HepG2 (cell line): ENCODE results near the gene ZNF324B. TPM values are rescaled to one million over a fixed set of nuclear protein-coding genes. Genes with fewer than 3 reads are reported as not detected.

Experiments
- ATF7-NPFF ChIP-seq: sonication (generic); formaldehyde crosslinking; IDR thresholded peaks from 2 replicates; pipeline ENCODE4 v1.8.1; 2023; ENCODE audit warnings: mild to moderate bottlenecking, low read depth, missing genetic modification reagents, moderate library complexity
- CHCHD3 ChIP-seq: sonication (generic); formaldehyde crosslinking; IDR thresholded peaks from 2 replicates; pipeline ENCODE4 v1.8.0; 2022; ENCODE audit warnings: mild to moderate bottlenecking, missing genetic modification reagents, moderate library complexity
- GATAD2A ChIP-seq: IDR thresholded peaks from 2 replicates; pipeline ENCODE4 v1.6.1; 2016
- GPBP1L1 ChIP-seq: sonication (generic); formaldehyde crosslinking; IDR thresholded peaks from 2 replicates; pipeline ENCODE4 v1.5.0; 2020; ENCODE audit warnings: mild to moderate bottlenecking, missing genetic modification reagents
- GZF1 ChIP-seq: sonication (generic); formaldehyde crosslinking; IDR thresholded peaks from 2 replicates; pipeline ENCODE4 v1.5.1; 2020; ENCODE audit warnings: mild to moderate bottlenecking, missing genetic modification reagents
- HNF4G ChIP-seq, 2 experiments: sonication (generic) in 1 of 2; formaldehyde crosslinking in 1 of 2; IDR thresholded peaks; 2 replicates each; pipeline versions ENCODE4 v1.4.0 to v1.6.1; 2011 to 2020; ENCODE audit warnings: borderline replicate concordance in 2 of 2, low read depth in 2 of 2, mild to moderate bottlenecking in 2 of 2, low read length in 1 of 2, missing genetic modification reagents in 1 of 2, moderate library complexity in 1 of 2
- MTA3 ChIP-seq: sonication (generic); formaldehyde crosslinking; IDR thresholded peaks from 2 replicates; pipeline ENCODE4 v1.4.0; 2020; ENCODE audit warnings: missing genetic modification reagents
- MZF1 ChIP-seq: sonication (generic); formaldehyde crosslinking; IDR thresholded peaks from 2 replicates; pipeline ENCODE4 v1.8.1; 2023; ENCODE audit warnings: mild to moderate bottlenecking, missing genetic modification reagents, borderline replicate concordance
- NR2F6 ChIP-seq, 2 experiments: IDR thresholded peaks; 2 replicates each; pipeline ENCODE4 v1.6.1; 2016; ENCODE audit warnings: antibody characterized with exemption in 1 of 2, mild to moderate bottlenecking in 1 of 2
- RBFOX2 ChIP-seq: fragments of 200-400 bp; formaldehyde crosslinking; IDR thresholded peaks from 2 replicates; pipeline ENCODE4 v1.6.1; 2017; ENCODE audit warnings: low read depth, mild to moderate bottlenecking, low read length
- REL ChIP-seq: sonication (generic); formaldehyde crosslinking; conservative IDR thresholded peaks from 2 replicates; pipeline ENCODE4 v1.8.0; 2022; ENCODE audit warnings: mild to moderate bottlenecking, missing genetic modification reagents, moderate library complexity
- TBP ChIP-seq: sonication (generic); formaldehyde crosslinking; IDR thresholded peaks from 2 replicates; pipeline ENCODE4 v1.5.0; 2020; ENCODE audit warnings: missing genetic modification reagents
- TFE3 ChIP-seq: IDR thresholded peaks from 2 replicates; pipeline ENCODE4 v1.6.1; 2016
- polyA plus RNA-seq, 8 experiments: library from polyadenylated mRNA; depleted of rRNA in 3 of 8; stranded (reverse) in 7 of 8; unstranded in 1 of 8; fragments of >200 nt; fragmentation: Illumina TruSeq in 4 of 8; extraction: Trizol in 4 of 8; gene quantifications; 2 replicates each; pipeline versions ENCODE4 v1.2.1 to v1.2.3, GENCODE V29; 2011 to 2016; ENCODE audit warnings: low read depth in 4 of 8, missing spikeins in 1 of 8, mixed read lengths in 1 of 8; ENCODE audit not compliant: insufficient read depth in 1 of 8
- total RNA-seq, 5 experiments: library from RNA; depleted of rRNA; stranded (reverse); fragments of >200 nt; fragmentation: Illumina TruSeq; extraction: Trizol; gene quantifications; 2 replicates each; pipeline ENCODE4 v1.2.3, GENCODE V29; 2016; ENCODE audit warnings: low read depth in 1 of 5
- TF ChIP-seq, protein P1 (sequence below): sonication (generic); formaldehyde crosslinking; IDR thresholded peaks from 2 replicates; pipeline ENCODE4 v1.5.0; 2020; ENCODE audit warnings: mild to moderate bottlenecking, missing genetic modification reagents
- TF ChIP-seq, protein P2 (sequence below): sonication (generic); formaldehyde crosslinking; IDR thresholded peaks from 2 replicates; pipeline ENCODE4 v1.8.0; 2022; ENCODE audit warnings: mild to moderate bottlenecking, missing genetic modification reagents; ENCODE audit not compliant: insufficient replicate concordance
- TF ChIP-seq, protein P3 (sequence below): sonication (generic); formaldehyde crosslinking; IDR thresholded peaks from 2 replicates; pipeline ENCODE4 v1.5.1; 2020; ENCODE audit warnings: mild to moderate bottlenecking, missing genetic modification reagents, borderline replicate concordance
- TF ChIP-seq, protein P4 (sequence below): sonication (generic); formaldehyde crosslinking; conservative IDR thresholded peaks from 2 replicates; pipeline ENCODE4 v1.4.0; 2020; ENCODE audit warnings: missing genetic modification reagents

The ZNF324B gene
- total and polyA plus RNA-seq, 2 of the 13 experiments (the other 11 are each of a cell fraction or from before 2014, with no cell fraction given): 0.53 to 3.0 TPM

DNA sequence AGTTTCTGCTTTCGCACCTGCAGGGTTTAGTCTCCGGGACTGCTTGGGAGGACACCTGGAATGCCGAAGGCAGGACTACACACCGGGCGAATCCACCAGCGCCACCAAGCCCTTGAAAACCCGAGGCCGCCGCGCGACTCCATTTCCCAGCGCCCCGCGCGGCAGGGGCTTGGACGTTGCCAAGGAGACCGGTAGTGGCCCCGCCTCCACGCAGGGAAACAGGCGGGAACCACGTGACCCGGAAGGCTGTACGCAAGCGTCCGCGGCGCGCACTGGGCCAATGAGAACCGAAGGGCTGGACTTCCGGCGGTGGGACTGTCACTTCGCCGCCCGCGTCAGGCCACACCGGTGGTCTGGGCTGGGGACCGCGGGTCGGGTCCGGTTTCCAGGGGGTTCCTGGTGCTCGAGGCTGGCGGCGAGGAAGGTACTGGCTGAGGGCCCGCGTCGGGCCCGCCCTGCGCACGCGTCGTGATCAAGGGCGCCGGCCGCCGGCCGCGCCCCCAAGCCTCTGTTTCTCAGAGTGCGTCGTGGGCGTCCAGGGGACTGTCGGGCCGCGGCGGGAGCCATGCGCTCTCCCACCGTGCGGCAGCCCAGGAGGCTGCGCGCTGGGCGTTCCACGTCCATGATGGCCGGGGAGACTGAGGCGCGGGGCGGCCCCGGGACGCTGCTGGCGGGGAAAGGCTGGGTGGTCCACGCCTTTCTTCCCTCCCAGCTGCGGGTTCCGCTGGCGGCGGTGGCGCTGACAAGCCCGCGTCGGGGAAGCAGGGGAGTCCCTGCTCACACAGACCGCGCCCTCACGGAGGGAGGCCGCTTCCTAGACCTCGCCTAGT lies 15.6 kb downstream of the ZNF324B start, which contains the start of gene ZNF324 (continued):
- TF ChIP-seq RBFOX2: peak; percentile 79
- no peak; the same call in 1 of the 2 replicates for TF ChIP-seq ATF7-NPFF (CRISPR knock-in tag)
- TF ChIP-seq, protein P1, sequence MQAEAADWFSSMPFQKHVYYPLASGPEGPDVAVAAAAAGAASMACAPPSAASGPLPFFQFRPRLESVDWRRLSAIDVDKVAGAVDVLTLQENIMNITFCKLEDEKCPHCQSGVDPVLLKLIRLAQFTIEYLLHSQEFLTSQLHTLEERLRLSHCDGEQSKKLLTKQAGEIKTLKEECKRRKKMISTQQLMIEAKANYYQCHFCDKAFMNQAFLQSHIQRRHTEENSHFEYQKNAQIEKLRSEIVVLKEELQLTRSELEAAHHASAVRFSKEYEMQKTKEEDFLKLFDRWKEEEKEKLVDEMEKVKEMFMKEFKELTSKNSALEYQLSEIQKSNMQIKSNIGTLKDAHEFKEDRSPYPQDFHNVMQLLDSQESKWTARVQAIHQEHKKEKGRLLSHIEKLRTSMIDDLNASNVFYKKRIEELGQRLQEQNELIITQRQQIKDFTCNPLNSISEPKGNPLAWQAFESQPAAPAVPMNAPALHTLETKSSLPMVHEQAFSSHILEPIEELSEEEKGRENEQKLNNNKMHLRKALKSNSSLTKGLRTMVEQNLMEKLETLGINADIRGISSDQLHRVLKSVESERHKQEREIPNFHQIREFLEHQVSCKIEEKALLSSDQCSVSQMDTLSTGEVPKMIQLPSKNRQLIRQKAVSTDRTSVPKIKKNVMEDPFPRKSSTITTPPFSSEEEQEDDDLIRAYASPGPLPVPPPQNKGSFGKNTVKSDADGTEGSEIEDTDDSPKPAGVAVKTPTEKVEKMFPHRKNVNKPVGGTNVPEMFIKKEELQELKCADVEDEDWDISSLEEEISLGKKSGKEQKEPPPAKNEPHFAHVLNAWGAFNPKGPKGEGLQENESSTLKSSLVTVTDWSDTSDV (CRISPR knock-in tag): no peak
- no peak for TF ChIP-seq REL
- no peak for TF ChIP-seq GPBP1L1 (CRISPR knock-in tag)
- TF ChIP-seq, protein P2, sequence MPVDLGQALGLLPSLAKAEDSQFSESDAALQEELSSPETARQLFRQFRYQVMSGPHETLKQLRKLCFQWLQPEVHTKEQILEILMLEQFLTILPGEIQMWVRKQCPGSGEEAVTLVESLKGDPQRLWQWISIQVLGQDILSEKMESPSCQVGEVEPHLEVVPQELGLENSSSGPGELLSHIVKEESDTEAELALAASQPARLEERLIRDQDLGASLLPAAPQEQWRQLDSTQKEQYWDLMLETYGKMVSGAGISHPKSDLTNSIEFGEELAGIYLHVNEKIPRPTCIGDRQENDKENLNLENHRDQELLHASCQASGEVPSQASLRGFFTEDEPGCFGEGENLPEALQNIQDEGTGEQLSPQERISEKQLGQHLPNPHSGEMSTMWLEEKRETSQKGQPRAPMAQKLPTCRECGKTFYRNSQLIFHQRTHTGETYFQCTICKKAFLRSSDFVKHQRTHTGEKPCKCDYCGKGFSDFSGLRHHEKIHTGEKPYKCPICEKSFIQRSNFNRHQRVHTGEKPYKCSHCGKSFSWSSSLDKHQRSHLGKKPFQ (CRISPR knock-in tag): no peak
- no peak for TF ChIP-seq MZF1 (CRISPR knock-in tag)
- TF ChIP-seq NR2F6 (IDR thresholded peaks at IDR 0.05): no peak
- no peak; the same call in 1 of the 2 replicates for TF ChIP-seq NR2F6 (CRISPR knock-in tag; IDR thresholded peaks at IDR 0.05)
- TF ChIP-seq TBP (CRISPR knock-in tag): no peak
- no peak for TF ChIP-seq HNF4G (IDR thresholded peaks at IDR 0.05; ENCODE audit: borderline replicate concordance, low read depth, low read length)
- no peak for TF ChIP-seq HNF4G (CRISPR knock-in tag; IDR thresholded peaks at IDR 0.05; ENCODE audit: borderline replicate concordance, low read depth)
- TF ChIP-seq MTA3 (CRISPR knock-in tag): no peak
- TF ChIP-seq GATAD2A (CRISPR knock-in tag): no peak
- no peak for TF ChIP-seq GZF1 (CRISPR knock-in tag)
- TF ChIP-seq, protein P3, sequence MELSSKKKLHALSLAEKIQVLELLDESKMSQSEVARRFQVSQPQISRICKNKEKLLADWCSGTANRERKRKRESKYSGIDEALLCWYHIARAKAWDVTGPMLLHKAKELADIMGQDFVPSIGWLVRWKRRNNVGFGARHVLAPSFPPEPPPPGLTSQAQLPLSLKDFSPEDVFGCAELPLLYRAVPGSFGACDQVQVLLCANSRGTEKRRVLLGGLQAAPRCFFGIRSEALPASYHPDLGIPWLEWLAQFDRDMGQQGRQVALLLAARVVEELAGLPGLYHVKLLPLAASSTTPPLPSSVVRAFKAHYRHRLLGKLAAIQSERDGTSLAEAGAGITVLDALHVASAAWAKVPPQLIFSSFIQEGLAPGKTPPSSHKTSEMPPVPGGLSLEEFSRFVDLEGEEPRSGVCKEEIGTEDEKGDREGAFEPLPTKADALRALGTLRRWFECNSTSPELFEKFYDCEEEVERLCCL (CRISPR knock-in tag): no peak
- TF ChIP-seq, protein P4, sequence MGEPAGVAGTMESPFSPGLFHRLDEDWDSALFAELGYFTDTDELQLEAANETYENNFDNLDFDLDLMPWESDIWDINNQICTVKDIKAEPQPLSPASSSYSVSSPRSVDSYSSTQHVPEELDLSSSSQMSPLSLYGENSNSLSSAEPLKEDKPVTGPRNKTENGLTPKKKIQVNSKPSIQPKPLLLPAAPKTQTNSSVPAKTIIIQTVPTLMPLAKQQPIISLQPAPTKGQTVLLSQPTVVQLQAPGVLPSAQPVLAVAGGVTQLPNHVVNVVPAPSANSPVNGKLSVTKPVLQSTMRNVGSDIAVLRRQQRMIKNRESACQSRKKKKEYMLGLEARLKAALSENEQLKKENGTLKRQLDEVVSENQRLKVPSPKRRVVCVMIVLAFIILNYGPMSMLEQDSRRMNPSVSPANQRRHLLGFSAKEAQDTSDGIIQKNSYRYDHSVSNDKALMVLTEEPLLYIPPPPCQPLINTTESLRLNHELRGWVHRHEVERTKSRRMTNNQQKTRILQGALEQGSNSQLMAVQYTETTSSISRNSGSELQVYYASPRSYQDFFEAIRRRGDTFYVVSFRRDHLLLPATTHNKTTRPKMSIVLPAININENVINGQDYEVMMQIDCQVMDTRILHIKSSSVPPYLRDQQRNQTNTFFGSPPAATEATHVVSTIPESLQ: no peak
- TF ChIP-seq TFE3 (CRISPR knock-in tag): 0 out of 2 replicates have a peak, but pooled peaks have one; percentile 59
- TF ChIP-seq CHCHD3 (CRISPR knock-in tag): no peak
